ENCODE measurements around the gene SMO. TPM values are rescaled to one million over a fixed set of nuclear protein-coding genes. Genes with fewer than 3 reads are reported as not detected.

Gene SMO
- total RNA-seq, 1 experiment from 2014 or later, result 2.9 TPM

GRCh38 chr7:129146237-129146979 is 42.0 kb upstream of the SMO start:
- no peak for ATAC-seq
- Histone ChIP-seq H3K27ac (ENCODE audit: low read length) (no peak overlapping the region), H3K4me1 (ENCODE audit: control insufficient read depth, insufficient read depth, low read length) (peaks cover 3% of the 10 kb centered on the region; the same call in 1 of the 2 replicates), H3K36me3 (ENCODE audit: control insufficient read depth, insufficient read depth, low read length) (no peaks in the 10 kb centered on the region), H3K27me3 (ENCODE audit: control insufficient read depth, insufficient read depth, low read length) (peaks cover 10% of the 10 kb centered on the region), H3K4me3 (ENCODE audit: low read depth in 2 of 2, low read length in 2 of 2) (no peak overlapping the region), H3K9me3 (ENCODE audit: control insufficient read depth, insufficient read depth, low read depth, low read length) (no peaks in the 10 kb centered on the region)
- BruUV-seq (replicated peaks), result no TSS peak
- TF ChIP-seq TCF7L2 (IDR thresholded peaks at IDR 0.05; ENCODE audit: low read depth, low read length) (no peak), CTCF (IDR thresholded peaks at IDR 0.05) (no peak), SIN3A (IDR thresholded peaks at IDR 0.05; ENCODE audit: borderline replicate concordance, insufficient read depth, low read depth, low read length) (no peak), REST (IDR thresholded peaks at IDR 0.05; ENCODE audit: insufficient read depth in 1 of 2, low read depth in 2 of 2, low read length in 1 of 2) (no peak), POLR2AphosphoS5 (IDR thresholded peaks at IDR 0.05; ENCODE audit: low read depth, low read length) (no peak)
- POLR2A ChIA-PET, result no interaction called here
- intact Hi-C loops (cut with micrococcal nuclease; ENCODE audit: unreplicated experiment), result no loop called here
- in situ Hi-C loops (cut with HindIII; ENCODE audit: low pct_unique_long_range_greater_than_20kb, low sequenced_read_pairs), result no loop called here
- CTCF ChIA-PET, result interaction anchor here (1.1 kb wide), 1 partner anchor 17 kb away, joined by 3 read pairs; no protein-coding TSS in a partner anchor
- DNase-seq (ENCODE audit: low read depth, low spot score), result no peak

- BruUV-seq (replicated peaks), result no TSS peak
- no peaks in the 10 kb centered on the region for H3K36me3 ChIP-seq (ENCODE audit: control insufficient read depth, insufficient read depth, low read length)
- H3K9me3 ChIP-seq (ENCODE audit: control insufficient read depth, insufficient read depth, low read depth, low read length), result no peaks in the 10 kb centered on the region
- H3K27ac ChIP-seq (ENCODE audit: low read length), result no peak overlapping the region
- in situ Hi-C loops (cut with HindIII; ENCODE audit: low pct_unique_long_range_greater_than_20kb, low sequenced_read_pairs), result no loop called here
- CTCF ChIA-PET, result interaction anchor here (0.5 kb wide), 1 partner anchor 510 kb away, joined by 11 read pairs; no protein-coding TSS in a partner anchor
- DNase-seq (ENCODE audit: low read depth, low spot score), result no peak
- peaks cover 3% of the 10 kb centered on the region; the same call in 1 of the 2 replicates for H3K4me1 ChIP-seq (ENCODE audit: control insufficient read depth, insufficient read depth, low read length)
- no peak for ATAC-seq
- intact Hi-C loops (cut with micrococcal nuclease; ENCODE audit: unreplicated experiment), result no loop called here
- POLR2A ChIA-PET, result no interaction called here
- H3K4me3 ChIP-seq (ENCODE audit: low read depth in 2 of 2, low read length in 2 of 2), result no peak overlapping the region
- TF ChIP-seq SIN3A (IDR thresholded peaks at IDR 0.05; ENCODE audit: borderline replicate concordance, insufficient read depth, low read depth, low read length) (no peak), CTCF (IDR thresholded peaks at IDR 0.05) (no peak), REST (IDR thresholded peaks at IDR 0.05; ENCODE audit: insufficient read depth in 1 of 2, low read depth in 2 of 2, low read length in 1 of 2) (no peak), TCF7L2 (IDR thresholded peaks at IDR 0.05; ENCODE audit: low read depth, low read length) (no peak), POLR2AphosphoS5 (IDR thresholded peaks at IDR 0.05; ENCODE audit: low read depth, low read length) (no peak)
- H3K27me3 ChIP-seq (ENCODE audit: control insufficient read depth, insufficient read depth, low read length), result peaks cover 10% of the 10 kb centered on the region
Observed at GRCh38 chr7:129147731-129148130, 40.7 kb upstream of the SMO start.
